HEK293 (cell line): Measurements from ENCODE around the gene KRTAP5-5.

ENCODE experiments used
- SP2 ChIP-seq: fragments of 450-650 bp; formaldehyde crosslinking; IDR thresholded peaks from 2 replicates; pipeline ENCODE4 v1.5.1; 2016; ENCODE audit warnings: missing biosample characterization, missing genetic modification characterization
- TF ChIP-seq, protein P1 (sequence below): fragments of 450-650 bp; formaldehyde crosslinking; IDR thresholded peaks from 2 replicates; pipeline ENCODE4 v1.5.1; 2016; ENCODE audit warnings: missing biosample characterization, missing genetic modification characterization
- TF ChIP-seq, protein P2 (sequence below): fragments of 450-650 bp; formaldehyde crosslinking; IDR thresholded peaks from 2 replicates; pipeline ENCODE4 v1.5.1; 2016; ENCODE audit warnings: missing biosample characterization, missing genetic modification characterization

GRCh38 chr11:1653541-1654387, 24.2 kb downstream of the KRTAP5-5 start:
- TF ChIP-seq, protein P1, sequence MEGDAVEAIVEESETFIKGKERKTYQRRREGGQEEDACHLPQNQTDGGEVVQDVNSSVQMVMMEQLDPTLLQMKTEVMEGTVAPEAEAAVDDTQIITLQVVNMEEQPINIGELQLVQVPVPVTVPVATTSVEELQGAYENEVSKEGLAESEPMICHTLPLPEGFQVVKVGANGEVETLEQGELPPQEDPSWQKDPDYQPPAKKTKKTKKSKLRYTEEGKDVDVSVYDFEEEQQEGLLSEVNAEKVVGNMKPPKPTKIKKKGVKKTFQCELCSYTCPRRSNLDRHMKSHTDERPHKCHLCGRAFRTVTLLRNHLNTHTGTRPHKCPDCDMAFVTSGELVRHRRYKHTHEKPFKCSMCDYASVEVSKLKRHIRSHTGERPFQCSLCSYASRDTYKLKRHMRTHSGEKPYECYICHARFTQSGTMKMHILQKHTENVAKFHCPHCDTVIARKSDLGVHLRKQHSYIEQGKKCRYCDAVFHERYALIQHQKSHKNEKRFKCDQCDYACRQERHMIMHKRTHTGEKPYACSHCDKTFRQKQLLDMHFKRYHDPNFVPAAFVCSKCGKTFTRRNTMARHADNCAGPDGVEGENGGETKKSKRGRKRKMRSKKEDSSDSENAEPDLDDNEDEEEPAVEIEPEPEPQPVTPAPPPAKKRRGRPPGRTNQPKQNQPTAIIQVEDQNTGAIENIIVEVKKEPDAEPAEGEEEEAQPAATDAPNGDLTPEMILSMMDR: no peak
- TF ChIP-seq, protein P2, sequence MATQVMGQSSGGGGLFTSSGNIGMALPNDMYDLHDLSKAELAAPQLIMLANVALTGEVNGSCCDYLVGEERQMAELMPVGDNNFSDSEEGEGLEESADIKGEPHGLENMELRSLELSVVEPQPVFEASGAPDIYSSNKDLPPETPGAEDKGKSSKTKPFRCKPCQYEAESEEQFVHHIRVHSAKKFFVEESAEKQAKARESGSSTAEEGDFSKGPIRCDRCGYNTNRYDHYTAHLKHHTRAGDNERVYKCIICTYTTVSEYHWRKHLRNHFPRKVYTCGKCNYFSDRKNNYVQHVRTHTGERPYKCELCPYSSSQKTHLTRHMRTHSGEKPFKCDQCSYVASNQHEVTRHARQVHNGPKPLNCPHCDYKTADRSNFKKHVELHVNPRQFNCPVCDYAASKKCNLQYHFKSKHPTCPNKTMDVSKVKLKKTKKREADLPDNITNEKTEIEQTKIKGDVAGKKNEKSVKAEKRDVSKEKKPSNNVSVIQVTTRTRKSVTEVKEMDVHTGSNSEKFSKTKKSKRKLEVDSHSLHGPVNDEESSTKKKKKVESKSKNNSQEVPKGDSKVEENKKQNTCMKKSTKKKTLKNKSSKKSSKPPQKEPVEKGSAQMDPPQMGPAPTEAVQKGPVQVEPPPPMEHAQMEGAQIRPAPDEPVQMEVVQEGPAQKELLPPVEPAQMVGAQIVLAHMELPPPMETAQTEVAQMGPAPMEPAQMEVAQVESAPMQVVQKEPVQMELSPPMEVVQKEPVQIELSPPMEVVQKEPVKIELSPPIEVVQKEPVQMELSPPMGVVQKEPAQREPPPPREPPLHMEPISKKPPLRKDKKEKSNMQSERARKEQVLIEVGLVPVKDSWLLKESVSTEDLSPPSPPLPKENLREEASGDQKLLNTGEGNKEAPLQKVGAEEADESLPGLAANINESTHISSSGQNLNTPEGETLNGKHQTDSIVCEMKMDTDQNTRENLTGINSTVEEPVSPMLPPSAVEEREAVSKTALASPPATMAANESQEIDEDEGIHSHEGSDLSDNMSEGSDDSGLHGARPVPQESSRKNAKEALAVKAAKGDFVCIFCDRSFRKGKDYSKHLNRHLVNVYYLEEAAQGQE (tag by site-specific recombination): no peak
- no peak for TF ChIP-seq SP2 (tag by site-specific recombination)
